Type B pancreatic cell (in vitro differentiated cells): ENCODE results near the gene NDUFA13. TPM values are rescaled to one million over a fixed set of nuclear protein-coding genes. Genes with fewer than 3 reads are reported as not detected.

ENCODE experiments used
- DNase-seq: peaks from one replicate; pipeline ENCODE4 v3.0.0; 2021; ENCODE audit warnings: mixed read lengths; ENCODE audit not compliant: unreplicated experiment; ENCODE audit errors: extremely low spot score
- H3K27ac Mint-ChIP-seq: 2 replicates; pipeline ENCODE4 v1.8.0; 2021; ENCODE audit warnings: mild to moderate bottlenecking, mixed read lengths
- H3K27me3 Mint-ChIP-seq: 2 replicates; pipeline ENCODE4 v1.8.0; 2021; ENCODE audit warnings: mixed read lengths
- H3K36me3 Mint-ChIP-seq: 2 replicates; pipeline ENCODE4 v1.8.0; 2021; ENCODE audit warnings: mixed read lengths
- H3K4me1 Mint-ChIP-seq: one replicate; pipeline ENCODE4 v1.8.0; 2021; ENCODE audit warnings: mixed read lengths; ENCODE audit not compliant: unreplicated experiment
- H3K4me3 Mint-ChIP-seq: 2 replicates; pipeline ENCODE4 v1.8.0; 2021; ENCODE audit warnings: mild to moderate bottlenecking, mixed read lengths
- H3K9me3 Mint-ChIP-seq: 2 replicates; pipeline ENCODE4 v1.8.0; 2021; ENCODE audit warnings: mixed read lengths
- total RNA-seq: library from RNA; stranded (reverse); gene quantifications from 2 replicates; pipeline ENCODE4 v1.2.1, GENCODE V29; 2021; ENCODE audit warnings: low replicate concordance
- TF ChIP-seq, protein P1 (sequence below): fragments of 200-600 bp; sonication (generic); conservative IDR thresholded peaks from 2 replicates; pipeline ENCODE4 v1.5.0; 2021; ENCODE audit warnings: antibody characterized with exemption, mild to moderate bottlenecking

The NDUFA13 gene
- total RNA-seq, 1 donor from 2014 or later = 396 TPM

DNA sequence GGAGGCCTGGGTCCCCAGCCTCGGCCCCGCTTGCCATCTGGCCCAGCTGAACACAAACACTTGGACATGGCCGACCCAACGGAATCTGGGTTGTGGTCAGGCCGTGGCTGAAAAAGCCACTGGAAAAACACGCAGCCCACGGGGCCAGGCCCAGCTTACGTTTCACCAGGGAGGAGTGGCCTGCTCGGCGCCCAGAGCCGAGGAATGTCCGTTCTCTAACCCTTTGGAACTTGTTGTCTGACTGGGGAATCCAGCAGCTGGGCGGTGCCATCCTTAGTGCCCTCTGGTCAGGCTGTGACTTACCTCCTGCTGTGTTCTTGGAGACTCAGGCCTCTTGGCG lies 35.8 kb downstream of the NDUFA13 start:
- H3K27me3 Mint-ChIP-seq = peaks cover 3% of the 10 kb centered on the region
- H3K4me1 Mint-ChIP-seq = no peaks in the 10 kb centered on the region
- H3K9me3 Mint-ChIP-seq = no peaks in the 10 kb centered on the region
- H3K27ac Mint-ChIP-seq = no peak overlapping the region
- no peaks in the 10 kb centered on the region for H3K36me3 Mint-ChIP-seq
- TF ChIP-seq, protein P1, sequence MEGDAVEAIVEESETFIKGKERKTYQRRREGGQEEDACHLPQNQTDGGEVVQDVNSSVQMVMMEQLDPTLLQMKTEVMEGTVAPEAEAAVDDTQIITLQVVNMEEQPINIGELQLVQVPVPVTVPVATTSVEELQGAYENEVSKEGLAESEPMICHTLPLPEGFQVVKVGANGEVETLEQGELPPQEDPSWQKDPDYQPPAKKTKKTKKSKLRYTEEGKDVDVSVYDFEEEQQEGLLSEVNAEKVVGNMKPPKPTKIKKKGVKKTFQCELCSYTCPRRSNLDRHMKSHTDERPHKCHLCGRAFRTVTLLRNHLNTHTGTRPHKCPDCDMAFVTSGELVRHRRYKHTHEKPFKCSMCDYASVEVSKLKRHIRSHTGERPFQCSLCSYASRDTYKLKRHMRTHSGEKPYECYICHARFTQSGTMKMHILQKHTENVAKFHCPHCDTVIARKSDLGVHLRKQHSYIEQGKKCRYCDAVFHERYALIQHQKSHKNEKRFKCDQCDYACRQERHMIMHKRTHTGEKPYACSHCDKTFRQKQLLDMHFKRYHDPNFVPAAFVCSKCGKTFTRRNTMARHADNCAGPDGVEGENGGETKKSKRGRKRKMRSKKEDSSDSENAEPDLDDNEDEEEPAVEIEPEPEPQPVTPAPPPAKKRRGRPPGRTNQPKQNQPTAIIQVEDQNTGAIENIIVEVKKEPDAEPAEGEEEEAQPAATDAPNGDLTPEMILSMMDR = no peak
- H3K4me3 Mint-ChIP-seq = no peak overlapping the region
- DNase-seq = no peak

DNA sequence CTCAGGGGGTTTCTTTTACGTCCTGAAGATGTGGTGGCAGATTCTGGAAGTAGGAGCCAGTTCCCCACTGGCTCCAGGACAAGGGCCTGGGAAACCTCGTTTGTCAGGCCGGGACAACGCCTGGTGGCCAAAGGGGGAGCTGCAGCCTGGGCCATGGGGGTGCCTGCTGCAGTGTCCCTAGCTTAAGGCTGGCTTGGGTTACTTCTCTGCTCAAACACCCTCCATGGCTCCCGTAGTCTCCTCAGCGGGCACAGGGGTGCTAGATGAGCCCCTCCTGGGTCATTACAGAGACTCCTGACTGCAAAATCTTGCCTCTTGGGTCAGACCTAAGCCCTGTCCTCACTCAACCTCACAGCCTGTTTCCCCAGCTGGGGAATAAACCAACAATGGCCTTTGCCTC lies 36.8 kb downstream of the NDUFA13 start:
- H3K27ac Mint-ChIP-seq = no peak overlapping the region
- DNase-seq = no peak
- no peak overlapping the region for H3K4me3 Mint-ChIP-seq
- TF ChIP-seq, protein P1 = peak; percentile 76
- H3K36me3 Mint-ChIP-seq = no peaks in the 10 kb centered on the region
- H3K4me1 Mint-ChIP-seq = no peaks in the 10 kb centered on the region
- H3K9me3 Mint-ChIP-seq = no peaks in the 10 kb centered on the region
- peaks cover 3% of the 10 kb centered on the region for H3K27me3 Mint-ChIP-seq

DNA sequence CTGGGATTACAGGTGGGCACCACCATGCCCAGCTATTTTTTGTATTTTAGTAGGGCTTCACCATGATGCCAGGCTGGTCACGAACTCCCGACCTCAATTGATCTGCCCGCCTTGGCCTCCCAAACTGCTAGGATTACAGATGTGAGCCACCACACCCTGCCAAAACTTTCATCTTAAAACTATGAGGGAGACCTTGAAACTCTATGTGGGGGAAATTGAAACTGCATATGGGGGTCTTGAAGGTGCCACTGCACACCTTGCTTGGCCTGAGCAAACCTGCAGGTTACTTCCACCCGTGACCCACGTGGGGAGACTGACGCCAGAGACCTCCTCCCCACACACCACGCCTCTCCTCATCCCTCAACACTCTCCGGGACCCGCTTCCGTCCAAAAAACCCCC lies 37.6 kb downstream of the NDUFA13 start:
- H3K9me3 Mint-ChIP-seq = no peaks in the 10 kb centered on the region
- no peaks in the 10 kb centered on the region for H3K4me1 Mint-ChIP-seq
- TF ChIP-seq, protein P1 = no peak
- no peaks in the 10 kb centered on the region for H3K36me3 Mint-ChIP-seq
- H3K27me3 Mint-ChIP-seq = peaks cover 3% of the 10 kb centered on the region
- DNase-seq = no peak
- H3K27ac Mint-ChIP-seq = no peak overlapping the region
- no peak overlapping the region for H3K4me3 Mint-ChIP-seq

DNA sequence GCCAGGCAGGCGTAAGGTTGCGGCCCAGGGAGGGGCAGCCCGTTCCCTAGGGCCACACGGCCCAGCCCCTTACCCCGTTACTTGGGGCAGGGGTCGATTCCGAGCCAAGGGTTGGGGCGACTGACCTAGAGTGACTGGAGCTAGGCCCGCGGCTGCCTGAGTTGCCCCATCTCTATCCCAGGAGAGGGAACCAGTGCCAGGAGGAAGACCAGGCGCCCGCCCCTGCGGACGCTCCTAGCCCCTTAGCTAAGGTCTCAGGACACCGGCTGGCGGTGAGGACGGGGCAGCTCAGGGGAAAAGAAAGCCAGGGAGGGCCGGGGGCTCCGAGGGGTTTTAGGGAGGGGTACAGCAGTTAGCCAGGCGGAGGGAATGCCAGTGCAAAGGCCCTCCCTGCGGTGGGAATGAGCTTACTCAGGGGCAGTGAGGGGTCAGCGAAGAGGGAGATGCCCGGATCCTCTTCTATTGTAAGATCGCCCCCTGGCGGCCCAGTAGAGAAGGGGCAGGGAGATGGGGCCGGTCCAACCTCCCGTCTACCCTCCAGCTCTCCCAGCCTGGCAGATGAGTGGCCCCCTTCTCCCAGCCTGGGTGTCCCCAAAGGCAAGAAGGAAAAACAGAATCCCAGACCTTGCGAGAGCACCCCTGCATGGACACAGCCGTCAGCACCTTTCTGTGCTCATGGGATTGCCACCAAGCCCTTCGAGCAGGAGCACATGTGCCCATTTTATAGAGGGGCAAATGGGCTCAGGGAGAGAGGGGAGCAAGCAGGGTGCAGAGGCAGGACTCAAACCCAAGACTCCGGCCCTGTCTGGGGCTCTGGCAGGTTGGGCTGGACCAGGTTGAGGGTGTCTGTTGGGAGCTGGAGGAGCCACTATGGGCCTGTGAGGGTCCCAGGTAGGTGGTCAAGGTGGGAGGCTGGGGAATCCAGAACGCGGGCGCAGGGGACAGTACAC lies 38.3 kb downstream of the NDUFA13 start:
- no peak overlapping the region for H3K4me3 Mint-ChIP-seq
- no peaks in the 10 kb centered on the region for H3K27me3 Mint-ChIP-seq
- H3K27ac Mint-ChIP-seq = no peak overlapping the region
- no peaks in the 10 kb centered on the region for H3K9me3 Mint-ChIP-seq
- no peak for DNase-seq
- H3K4me1 Mint-ChIP-seq = no peaks in the 10 kb centered on the region
- no peaks in the 10 kb centered on the region for H3K36me3 Mint-ChIP-seq
- TF ChIP-seq, protein P1 = peak; percentile 83

DNA sequence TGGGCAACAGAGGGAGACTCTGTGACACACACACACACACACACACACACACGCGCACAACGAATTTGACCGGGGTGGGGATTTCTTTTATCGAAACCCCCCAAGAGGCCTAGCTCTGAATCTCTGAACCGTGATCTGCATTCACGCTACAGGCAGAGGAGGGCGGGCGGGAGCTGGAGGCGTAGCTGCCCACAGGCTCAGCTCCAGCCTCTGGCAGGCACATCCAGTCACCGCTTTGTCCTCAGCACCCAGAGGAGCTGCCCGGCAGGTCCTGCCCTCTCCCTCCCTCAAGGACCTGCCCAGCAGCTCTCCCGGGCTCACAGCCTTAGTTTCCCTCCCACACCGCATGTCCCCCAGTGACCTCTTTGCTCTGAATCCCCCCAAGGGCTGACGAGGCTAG lies 42.0 kb downstream of the NDUFA13 start:
- Mint-ChIP-seq H3K4me3 (no peak overlapping the region), H3K4me1 (no peaks in the 10 kb centered on the region), H3K36me3 (no peaks in the 10 kb centered on the region), H3K27ac (no peak overlapping the region), H3K9me3 (no peaks in the 10 kb centered on the region), H3K27me3 (no peaks in the 10 kb centered on the region)
- DNase-seq = no peak
- TF ChIP-seq, protein P1 = no peak
